GM04503 (cell line): ENCODE data around the gene CUEDC1.

Experiments
- DNase-seq: peaks from one replicate; pipeline ENCODE4 v3.0.0-alpha.2; 2012; ENCODE audit warnings: low read depth

CUEDC1 gene

DNA sequence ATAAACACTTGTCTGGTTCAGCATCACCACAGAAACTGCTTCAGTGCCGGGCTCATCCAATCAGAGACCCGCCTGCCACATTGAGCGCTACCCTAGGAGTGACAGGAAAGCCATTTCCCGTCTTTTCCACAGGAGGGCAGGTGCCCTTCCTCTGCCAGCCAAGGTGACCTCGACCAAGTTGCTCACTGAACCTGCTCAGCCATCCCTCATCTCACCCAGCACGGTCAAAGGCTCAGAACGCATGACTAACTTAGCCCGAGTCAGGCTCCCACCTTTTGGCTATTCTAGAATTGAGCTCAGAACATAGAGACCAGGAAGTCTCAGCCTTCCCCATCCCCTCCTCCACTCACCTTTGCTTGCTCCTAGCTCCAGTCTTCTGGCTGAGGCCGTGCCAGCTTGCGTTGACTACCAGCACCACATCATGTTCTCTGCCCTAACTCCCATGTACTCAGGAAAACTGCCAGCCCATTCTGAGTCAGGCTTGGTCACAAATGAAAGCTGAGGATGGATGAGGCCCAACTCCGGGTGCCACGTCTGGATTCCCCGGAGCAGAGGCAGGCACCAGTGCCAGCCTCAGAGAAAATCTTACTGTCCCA, 121.0 kb downstream of the CUEDC1 start:
- DNase-seq, result no peak

DNA sequence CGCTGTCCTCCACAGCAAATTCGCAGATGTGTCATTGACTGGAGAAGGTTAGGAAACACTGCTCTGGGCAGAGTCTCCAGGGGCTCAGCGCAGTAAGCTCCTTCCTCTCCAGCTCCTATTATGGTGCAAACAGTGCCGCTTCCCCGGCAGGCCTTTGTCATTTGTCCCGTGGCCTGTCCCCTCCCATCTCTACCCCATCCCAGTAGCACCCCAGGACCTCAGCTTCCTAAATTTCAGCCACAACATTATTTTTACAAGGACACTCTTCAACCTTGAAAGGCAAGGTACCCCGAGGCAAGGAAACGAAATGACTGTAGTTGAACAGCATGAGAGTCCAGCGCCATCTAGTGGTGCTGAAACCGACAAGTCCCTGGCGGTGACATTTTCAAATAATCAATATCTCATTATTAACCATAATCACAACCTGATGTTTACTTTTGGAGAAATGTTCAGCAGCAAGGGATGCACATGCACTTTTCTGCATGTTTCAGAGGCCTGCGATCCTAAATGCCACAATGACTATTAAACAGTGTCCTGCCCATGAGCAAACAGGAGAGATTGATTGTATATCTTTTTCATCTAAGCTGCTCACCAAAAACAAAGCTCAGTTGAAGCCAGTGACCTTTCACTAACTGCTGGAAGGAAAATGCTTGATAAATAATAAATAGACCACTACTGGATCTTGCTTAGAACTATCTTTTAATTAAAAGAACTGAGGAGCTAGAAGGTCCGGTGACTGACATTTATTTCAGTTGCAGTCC, 121.9 kb downstream of the CUEDC1 start:
- no peak for DNase-seq

DNA sequence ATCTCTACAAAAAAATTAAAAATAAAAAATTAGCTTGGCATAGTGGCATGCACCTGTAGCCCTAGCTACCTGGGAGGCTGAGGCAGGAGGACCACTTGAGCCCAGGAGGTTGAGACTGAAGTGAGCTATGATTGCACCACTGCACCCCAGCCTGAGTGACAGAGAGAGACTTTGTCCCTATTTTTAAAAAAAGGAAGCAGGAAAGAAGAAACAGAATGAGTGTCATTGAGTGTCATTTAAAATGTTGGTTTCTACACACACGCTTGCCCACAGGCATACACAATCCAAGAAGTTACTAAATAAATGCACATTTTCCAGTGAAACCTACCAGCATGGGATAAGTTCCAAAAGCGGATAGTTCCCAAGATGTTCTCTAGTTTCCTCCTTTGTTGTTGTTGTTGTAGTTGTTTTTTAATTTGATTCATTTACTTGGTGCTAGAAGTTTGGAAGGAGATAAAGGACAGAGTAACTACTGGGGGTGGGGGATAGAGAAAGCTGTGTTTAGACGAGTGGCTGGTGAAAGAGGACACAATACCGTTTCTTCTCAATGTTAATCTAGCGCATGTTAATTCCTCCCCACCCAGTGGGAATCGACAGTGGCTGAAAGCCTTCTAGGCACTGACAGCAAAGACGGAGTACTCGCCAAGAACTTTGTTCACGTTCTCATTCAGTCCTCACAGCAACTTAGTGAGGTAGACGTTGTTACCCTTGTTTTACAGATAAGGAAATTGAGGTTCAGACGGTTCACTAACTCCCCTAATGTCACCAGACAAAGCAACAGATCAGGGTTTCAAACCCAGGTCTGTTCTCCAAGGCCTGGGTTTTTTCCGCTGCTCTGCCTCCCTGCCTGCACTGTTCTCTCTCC, 122.7 kb downstream of the CUEDC1 start:
- no peak for DNase-seq

DNA sequence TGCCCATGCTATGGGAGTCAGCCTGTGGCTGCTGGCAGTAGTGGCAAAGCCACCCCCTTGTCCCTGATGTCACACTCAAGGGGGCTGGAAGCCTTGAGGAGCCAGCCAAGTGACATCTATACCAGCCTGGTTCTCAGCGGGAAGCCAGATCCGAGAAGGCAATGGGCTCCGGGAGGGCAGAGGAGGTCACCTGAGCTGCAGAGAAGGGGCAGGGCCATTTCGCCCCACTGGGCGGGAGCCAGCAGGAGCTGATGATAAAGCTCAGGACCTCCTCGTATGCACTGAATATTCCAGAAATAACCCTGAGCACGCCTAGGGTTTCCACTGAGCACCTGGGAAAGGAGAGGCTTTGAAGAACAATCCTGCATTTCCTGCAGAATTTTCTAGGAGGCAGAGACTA, 124.3 kb downstream of the CUEDC1 start:
- no peak for DNase-seq

DNA sequence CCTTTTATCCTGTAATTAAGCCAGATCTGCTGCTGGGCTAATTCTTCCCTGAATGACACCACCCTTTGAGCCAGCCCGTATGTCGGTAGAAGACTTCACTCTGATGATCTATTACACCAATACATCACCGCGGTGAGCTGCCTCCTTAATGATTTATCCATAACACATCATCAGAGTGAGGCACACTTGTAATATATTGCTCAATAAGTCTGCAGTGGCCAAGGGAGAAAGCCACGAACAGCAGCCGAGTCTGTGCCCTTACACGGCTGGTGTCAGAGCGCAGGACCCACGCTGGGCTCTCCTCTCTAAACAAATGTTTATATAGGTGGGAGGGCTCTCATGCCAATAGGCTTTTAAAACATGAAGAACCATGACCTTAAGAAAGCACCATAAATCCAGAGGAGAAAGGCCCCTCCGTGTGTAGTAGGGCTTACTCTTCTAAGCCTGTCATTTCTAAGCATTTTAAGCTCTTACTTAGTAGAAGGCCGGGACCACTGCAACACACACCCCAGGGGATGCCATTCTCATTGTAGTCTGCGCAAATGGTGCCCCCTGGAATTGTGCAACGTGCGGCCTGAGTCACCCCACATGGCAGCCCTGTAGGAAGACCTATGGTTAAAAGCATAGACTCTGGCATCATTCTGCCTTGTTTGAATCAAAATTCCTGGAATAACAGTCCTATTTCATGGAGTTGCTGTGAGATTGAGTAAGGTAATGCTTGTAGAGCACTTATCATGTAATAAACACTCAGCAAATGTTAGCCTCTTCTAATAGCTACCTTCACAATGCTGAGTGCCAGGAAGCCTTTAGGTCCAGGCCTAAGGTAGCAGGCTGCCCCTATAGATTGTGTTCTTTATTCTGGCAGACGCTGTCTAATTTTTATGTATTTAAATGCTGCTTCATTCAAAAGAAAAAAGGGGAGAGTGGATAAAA, 131.5 kb downstream of the CUEDC1 start:
- DNase-seq, result no peak

DNA sequence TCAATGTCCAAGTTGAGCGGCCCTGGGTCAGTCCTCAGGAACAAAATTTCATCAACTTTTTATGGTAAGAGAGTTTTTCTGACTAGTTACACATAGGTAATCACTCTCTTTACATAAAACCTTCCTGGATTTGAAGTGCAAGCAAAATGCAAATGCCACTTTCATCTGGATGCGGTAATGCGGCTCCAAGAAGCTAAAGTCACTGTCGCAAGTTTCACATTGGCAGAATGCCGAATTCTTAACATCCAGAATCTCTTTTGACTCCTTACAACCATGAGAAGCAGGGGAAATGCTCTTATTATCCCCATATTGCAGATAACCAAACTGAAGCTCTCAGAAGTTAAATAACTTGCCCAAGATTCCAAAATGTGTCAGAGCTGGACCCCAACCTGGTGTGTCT, 135.3 kb downstream of the CUEDC1 start:
- DNase-seq, result no peak

DNA sequence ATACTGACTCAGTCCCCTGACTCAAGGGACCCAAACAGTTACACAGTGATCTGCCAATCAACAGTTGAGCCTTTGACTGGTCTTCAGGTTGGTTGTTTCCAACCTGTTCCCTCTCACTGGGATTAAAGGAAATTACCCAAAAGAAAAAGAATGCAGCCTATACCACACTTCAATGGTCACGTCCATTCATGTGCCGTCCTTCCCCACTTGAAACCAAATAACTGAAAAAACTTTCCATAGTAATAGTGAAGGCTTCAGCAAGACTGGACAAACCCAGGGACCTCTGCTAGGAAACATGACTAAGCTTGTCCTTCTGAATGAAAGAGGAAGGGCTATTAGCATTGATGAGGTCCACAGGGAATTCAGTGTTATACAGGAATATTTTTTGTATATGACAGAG, 135.9 kb downstream of the CUEDC1 start:
- no peak for DNase-seq

DNA sequence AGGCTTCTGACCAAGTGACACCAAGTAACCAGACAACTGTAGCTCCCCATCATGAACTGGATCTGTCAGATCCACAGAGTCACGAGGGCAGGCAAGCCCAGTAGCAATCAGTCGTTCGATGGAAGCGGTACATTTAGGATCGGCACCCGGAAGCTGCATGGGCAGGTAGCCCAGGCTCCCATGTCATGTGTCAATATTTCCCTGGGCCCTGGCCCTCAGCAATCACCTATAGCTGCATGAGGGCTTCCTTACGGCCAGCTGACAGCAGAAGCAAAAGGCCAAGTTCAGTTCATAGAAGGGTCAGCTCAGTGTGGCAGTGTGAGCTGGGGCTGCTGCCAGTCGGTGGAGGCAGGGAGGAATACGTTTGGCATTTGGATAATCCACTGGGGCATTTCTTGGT, 137.1 kb downstream of the CUEDC1 start:
- DNase-seq, result no peak

DNA sequence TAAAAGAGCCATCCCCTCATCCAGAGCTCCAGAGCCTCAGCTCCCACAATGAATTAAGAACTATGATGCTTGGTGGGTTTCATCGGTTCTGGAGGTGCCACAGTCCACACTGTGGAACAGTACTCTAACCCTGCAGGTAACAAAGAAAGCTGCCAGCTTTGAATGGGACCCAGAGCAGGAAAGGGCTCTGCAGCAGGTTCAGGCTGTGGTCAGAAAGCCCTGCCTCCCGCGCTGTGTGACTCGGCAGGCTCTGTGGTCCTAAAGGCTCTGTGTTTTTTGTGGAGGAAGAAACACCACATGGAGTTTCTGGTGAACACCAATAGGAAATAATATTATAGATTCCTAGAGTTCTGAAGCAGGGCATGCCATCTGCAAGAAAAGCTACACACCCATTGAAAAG, 137.9 kb downstream of the CUEDC1 start:
- DNase-seq, result no peak

DNA sequence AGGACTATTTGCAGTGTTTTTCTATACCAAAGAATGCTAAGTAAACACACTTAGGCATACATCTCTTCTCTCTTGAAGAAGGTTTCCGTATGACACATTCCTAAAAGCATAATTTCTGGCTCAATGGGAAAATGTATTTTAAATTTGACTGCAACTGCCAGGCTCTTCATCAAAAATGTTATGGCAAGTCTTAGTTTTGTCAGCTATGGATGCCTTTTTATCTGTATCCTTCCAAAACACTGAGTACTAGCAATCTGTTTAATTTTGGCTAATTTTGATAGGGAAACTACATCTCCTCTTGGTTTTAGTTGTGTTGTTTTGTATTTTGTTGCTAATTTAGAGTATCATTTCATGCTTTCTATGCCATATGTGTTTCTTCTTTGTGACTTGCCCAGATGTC, 140.8 kb downstream of the CUEDC1 start:
- DNase-seq, result no peak

DNA sequence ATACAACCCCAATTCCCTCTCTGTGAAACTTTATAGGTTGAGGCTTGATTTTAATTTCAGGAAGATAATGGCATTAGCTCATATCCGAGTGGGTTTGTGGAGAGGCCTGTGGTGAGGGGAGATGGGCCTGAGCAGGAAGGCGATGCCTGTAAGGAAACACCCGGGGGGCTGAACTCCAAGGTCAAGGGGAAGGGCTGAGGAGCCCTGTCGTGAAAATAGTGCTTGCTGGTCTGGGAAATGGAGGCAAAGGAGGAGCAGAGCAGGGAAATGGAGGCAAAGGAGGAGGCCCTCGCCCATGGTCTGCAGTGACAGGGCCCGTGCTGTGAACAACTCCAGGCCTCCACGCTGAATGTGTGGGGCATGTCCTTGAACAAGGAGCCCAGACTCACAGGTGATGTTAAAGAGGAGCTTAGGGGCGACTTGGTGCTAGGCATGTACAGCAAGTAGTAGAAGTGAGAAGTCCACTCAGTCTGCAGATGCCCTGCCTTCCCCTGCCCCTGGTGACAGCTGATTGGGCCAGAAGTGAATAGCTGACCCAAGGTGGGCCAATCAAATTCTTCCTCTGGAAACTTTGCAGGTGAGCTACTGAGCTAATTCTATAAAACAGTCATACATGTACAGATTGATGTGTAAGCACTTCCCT, 143.5 kb downstream of the CUEDC1 start:
- no peak for DNase-seq
